Activated naive CD4-positive, alpha-beta T cell treated with anti-CD3 and anti-CD28 coated beads for 36 hours (primary cell): ENCODE measurements around the gene PRPF6. TPM values are rescaled to one million over a fixed set of nuclear protein-coding genes. Genes with fewer than 3 reads are reported as not detected.
A peak's percentile ranks its signal among the peaks of the same experiment; 100 is the strongest.

ENCODE experiments used
- CTCF ChIA-PET: fragments of 350-600 bp; sonication (Branson Sonifier 250); formaldehyde crosslinking; loops from one replicate; lab custom pipeline; 2021; ENCODE audit warnings: antibody characterized with exemption; lab: Charles Lee
- DNase-seq: peaks from one replicate; pipeline ENCODE4 v3.0.0-alpha.2; 2020
- H3K27ac Mint-ChIP-seq: one replicate; pipeline ENCODE4 v1.8.0; 2021; ENCODE audit warnings: mild to moderate bottlenecking, mixed read lengths
- H3K27me3 Mint-ChIP-seq: one replicate; pipeline ENCODE4 v1.8.0; 2021; ENCODE audit warnings: low read depth, mixed read lengths
- H3K36me3 Mint-ChIP-seq: one replicate; pipeline ENCODE4 v1.8.0; 2021; ENCODE audit warnings: low read depth, mixed read lengths
- H3K4me1 Mint-ChIP-seq: one replicate; pipeline ENCODE4 v1.8.0; 2021; ENCODE audit warnings: low read depth, mixed read lengths
- H3K4me3 Mint-ChIP-seq: one replicate; pipeline ENCODE4 v1.8.0; 2021; ENCODE audit warnings: mild to moderate bottlenecking, moderate library complexity, mixed read lengths
- H3K9me3 Mint-ChIP-seq: one replicate; pipeline ENCODE4 v1.8.0; 2021; ENCODE audit warnings: mixed read lengths
- intact Hi-C: fragments of 100-400 bp; cut with micrococcal nuclease; formaldehyde crosslinking; loops from one replicate; pipeline ENCODE4 v1.15.1; 2023
- total RNA-seq, 2 experiments: library from RNA; stranded (reverse); gene quantifications; one replicate each; pipeline ENCODE4 v1.2.3, GENCODE V29; 2021

Gene PRPF6
- total RNA-seq, 2 experiments from 2014 or later = 39.4 to 40.2 TPM

- H3K27ac Mint-ChIP-seq = no peak overlapping the region
- peaks cover 31% of the 10 kb centered on the region for H3K27me3 Mint-ChIP-seq
- H3K9me3 Mint-ChIP-seq = no peaks in the 10 kb centered on the region
- DNase-seq = no peak
- H3K36me3 Mint-ChIP-seq = no peaks in the 10 kb centered on the region
- CTCF ChIA-PET = no interaction called here
- intact Hi-C loops = loop anchor here (10.0 kb wide), 1 partner anchor 268 kb away; no protein-coding TSS in a partner anchor
- no peak overlapping the region for H3K4me3 Mint-ChIP-seq
- H3K4me1 Mint-ChIP-seq = peaks cover 6% of the 10 kb centered on the region
Observed at GRCh38 chr20:64052326-64052722, 71.4 kb downstream of the PRPF6 start.

DNA sequence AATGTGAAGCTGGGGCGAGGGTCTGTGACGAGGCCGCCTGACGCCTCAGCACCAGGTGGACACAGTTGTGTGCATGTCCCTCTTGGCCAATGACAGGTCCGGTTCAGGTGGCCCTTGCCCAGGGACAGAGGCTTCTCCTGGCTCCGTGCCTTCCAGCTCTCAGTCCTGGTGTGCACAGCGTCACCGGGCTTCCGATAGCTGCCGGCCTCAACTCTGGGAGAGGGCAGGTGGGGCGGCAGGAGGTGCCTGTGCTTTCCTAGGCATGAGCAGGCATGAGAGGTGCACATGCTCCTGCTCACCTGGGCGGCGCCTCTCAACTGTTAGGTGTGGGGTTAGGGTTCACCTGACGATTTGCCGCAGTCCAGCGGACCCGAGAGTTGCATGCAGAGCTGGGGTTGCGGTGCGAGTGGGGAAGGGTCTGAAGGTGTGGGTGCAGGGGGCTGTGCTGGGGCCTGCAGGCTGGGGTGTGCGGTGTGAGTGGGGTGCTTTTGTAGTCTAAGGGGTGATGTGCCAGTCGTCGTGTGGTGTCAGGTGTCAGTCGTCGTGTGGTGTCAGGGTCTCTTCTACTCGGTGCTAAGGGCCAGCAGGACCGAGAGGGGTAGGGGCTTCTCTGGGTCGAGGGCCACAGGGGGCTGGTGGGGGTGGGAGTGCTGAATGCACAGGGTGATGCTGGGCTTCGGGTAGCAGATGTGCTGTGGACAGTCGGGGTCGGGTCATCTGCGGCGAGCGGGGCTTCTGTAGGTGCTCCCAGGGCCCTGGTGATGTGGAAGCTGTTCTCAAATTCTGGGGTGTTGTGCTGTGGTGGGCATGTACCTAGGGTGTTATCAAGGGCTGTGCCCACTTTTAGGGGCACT, 72.3 kb downstream of the PRPF6 start:
- no peak overlapping the region for H3K27ac Mint-ChIP-seq
- H3K4me3 Mint-ChIP-seq = no peak overlapping the region
- H3K36me3 Mint-ChIP-seq = no peaks in the 10 kb centered on the region
- CTCF ChIA-PET = interaction anchor here (0.8 to 1.9 kb wide), 7 partner anchors 9 to 80 kb away, joined by 3 to 6 read pairs (median 3); partner anchors contain the start of gene C20orf204
- peaks cover 15% of the 10 kb centered on the region for H3K4me1 Mint-ChIP-seq
- H3K9me3 Mint-ChIP-seq = no peaks in the 10 kb centered on the region
- intact Hi-C loops = loop anchor here (10.0 kb wide), 1 partner anchor 268 kb away; no protein-coding TSS in a partner anchor
- no peak for DNase-seq
- H3K27me3 Mint-ChIP-seq = peaks cover 26% of the 10 kb centered on the region

- H3K4me3 Mint-ChIP-seq = no peak overlapping the region
- no peak for DNase-seq
- peaks cover 17% of the 10 kb centered on the region for H3K4me1 Mint-ChIP-seq
- peaks cover 24% of the 10 kb centered on the region for H3K27me3 Mint-ChIP-seq
- intact Hi-C loops = loop anchor here (10.0 kb wide), 1 partner anchor 269 kb away; no protein-coding TSS in a partner anchor
- no peaks in the 10 kb centered on the region for H3K9me3 Mint-ChIP-seq
- CTCF ChIA-PET = interaction anchor here (0.8 to 1.9 kb wide), 8 partner anchors 8 to 80 kb away, joined by 3 to 6 read pairs (median 3); partner anchors contain the start of gene C20orf204
- no peaks in the 10 kb centered on the region for H3K36me3 Mint-ChIP-seq
- no peak overlapping the region for H3K27ac Mint-ChIP-seq
Observed at GRCh38 chr20:64053841-64054661, 73.1 kb downstream of the PRPF6 start.

GRCh38 chr20:64055396-64055892, 74.5 kb downstream of the PRPF6 start:
- no peak for DNase-seq
- intact Hi-C loops = loop anchor here (10.0 kb wide), 1 partner anchor 271 kb away; no protein-coding TSS in a partner anchor
- no peak overlapping the region for H3K27ac Mint-ChIP-seq
- H3K9me3 Mint-ChIP-seq = no peaks in the 10 kb centered on the region
- H3K4me1 Mint-ChIP-seq = peaks cover 17% of the 10 kb centered on the region
- H3K27me3 Mint-ChIP-seq = peaks cover 19% of the 10 kb centered on the region
- CTCF ChIA-PET = no interaction called here
- H3K36me3 Mint-ChIP-seq = no peaks in the 10 kb centered on the region
- H3K4me3 Mint-ChIP-seq = no peak overlapping the region

DNA sequence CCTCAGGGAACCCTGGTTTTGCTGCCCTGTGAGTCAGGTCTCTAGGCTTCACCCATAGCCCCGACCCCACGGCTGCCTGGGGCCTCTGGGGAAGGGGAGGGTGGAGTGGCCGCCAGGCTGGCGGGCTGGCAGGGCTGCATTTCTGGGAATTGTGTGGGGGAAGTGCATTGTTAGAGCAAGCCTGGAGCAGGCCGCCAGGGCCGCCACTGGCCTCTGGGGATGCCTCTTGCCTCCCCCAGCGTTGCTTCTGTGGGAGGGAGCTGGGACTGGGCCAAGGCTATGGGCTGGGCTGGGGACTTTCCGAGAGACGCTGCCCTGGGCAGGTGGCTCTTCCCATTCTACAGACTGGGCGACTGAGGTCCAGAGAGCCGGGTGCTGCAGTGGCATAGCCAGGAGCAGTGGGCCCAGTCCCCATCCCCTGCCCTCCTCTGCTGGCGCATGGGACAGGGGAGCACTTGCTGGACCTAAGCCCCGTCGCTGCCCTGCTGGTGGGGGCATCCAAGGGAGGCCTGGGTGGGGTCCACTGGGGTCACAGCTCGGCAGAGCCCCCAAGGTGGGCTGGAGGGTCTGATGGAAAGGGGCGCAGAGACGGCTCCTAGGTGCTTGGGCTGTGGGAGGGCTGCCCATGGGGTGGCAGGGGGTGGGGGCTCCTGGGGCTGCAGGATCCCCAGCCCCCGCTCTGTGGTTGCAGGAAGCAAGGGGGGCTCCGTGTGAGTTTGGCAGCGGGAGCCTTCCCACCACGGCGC, 75.1 kb downstream of the PRPF6 start:
- DNase-seq = no peak
- H3K9me3 Mint-ChIP-seq = no peaks in the 10 kb centered on the region
- H3K4me3 Mint-ChIP-seq = no peak overlapping the region
- H3K36me3 Mint-ChIP-seq = no peaks in the 10 kb centered on the region
- H3K27me3 Mint-ChIP-seq = peaks cover 12% of the 10 kb centered on the region
- intact Hi-C loops = loop anchor here (10.0 kb wide), 1 partner anchor 271 kb away; no protein-coding TSS in a partner anchor
- no peak overlapping the region for H3K27ac Mint-ChIP-seq
- CTCF ChIA-PET = no interaction called here
- H3K4me1 Mint-ChIP-seq = peaks cover 17% of the 10 kb centered on the region

- CTCF ChIA-PET = interaction anchor here (1.4 kb wide), 1 partner anchor 22 kb away, joined by 5 read pairs; no protein-coding TSS in a partner anchor
- Mint-ChIP-seq H3K4me3 (no peak overlapping the region), H3K4me1 (peaks cover 17% of the 10 kb centered on the region), H3K27ac (no peak overlapping the region), H3K36me3 (no peaks in the 10 kb centered on the region), H3K27me3 (peaks cover 11% of the 10 kb centered on the region), H3K9me3 (no peaks in the 10 kb centered on the region)
- intact Hi-C loops = loop anchor here (10.0 kb wide), 1 partner anchor 272 kb away; no protein-coding TSS in a partner anchor
- DNase-seq = no peak
Observed at GRCh38 chr20:64056639-64056888, 75.6 kb downstream of the PRPF6 start.

- Mint-ChIP-seq H3K9me3 (no peaks in the 10 kb centered on the region), H3K4me1 (peaks cover 19% of the 10 kb centered on the region), H3K4me3 (peak overlapping the region; percentile 56), H3K27me3 (peaks cover 6% of the 10 kb centered on the region), H3K36me3 (no peaks in the 10 kb centered on the region), H3K27ac (no peak overlapping the region)
- CTCF ChIA-PET = interaction anchor here (0.7 to 1.8 kb wide), 8 partner anchors 16 to 518 kb away, joined by 3 to 16 read pairs (median 4); partner anchors contain the start of gene PRPF6
- no peak for DNase-seq
- intact Hi-C loops = loop anchor here (1.0 to 10.0 kb wide), 4 partner anchors 18 to 519 kb away; no protein-coding TSS in a partner anchor
Observed at GRCh38 chr20:64056889-64057627, 76.1 kb downstream of the PRPF6 start.

DNA sequence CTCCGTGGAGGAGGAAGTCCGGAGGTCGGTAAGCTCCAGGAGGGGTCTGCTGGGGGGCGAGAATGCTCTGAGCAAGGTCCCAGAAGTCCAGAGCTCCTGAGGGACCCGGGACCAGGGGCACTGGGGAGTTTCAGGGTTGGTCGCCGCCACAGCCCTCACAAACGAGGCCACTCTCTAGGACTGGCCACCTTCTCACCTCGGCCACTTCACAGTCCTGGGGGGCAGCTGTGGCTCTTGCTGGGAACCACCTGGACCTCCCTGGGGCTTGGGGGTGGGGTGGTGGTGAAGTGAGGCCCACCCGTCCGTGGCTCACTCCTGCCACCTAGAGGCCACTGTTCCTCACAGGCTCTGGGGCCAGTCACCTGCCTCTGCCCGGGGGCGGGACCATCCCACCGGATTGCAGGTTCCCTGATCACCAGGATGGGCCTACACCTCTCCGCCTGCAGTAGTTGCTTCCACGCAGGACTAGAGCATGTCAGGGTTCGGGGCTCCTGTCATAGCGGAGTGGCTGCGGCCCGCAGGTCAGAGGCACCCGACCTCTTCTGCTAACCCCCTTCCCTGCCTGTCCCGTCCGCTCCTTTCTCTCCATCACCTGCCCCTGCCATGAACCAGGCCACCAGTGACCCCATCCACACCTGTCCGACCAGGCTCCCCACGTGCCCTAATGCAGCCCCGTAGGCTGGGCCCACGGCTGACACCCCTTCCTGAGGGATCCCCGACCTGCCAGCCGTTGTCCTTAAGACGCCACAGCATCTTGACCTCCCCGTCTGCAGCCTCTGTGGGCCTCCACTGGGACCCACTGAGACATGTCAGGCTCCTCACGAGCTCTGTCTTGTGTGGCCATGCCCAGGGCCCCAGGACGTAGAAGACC, 76.9 kb downstream of the PRPF6 start:
- H3K27me3 Mint-ChIP-seq = peaks cover 5% of the 10 kb centered on the region
- H3K27ac Mint-ChIP-seq = no peak overlapping the region
- no peaks in the 10 kb centered on the region for H3K36me3 Mint-ChIP-seq
- DNase-seq = peak; percentile 90
- CTCF ChIA-PET = interaction anchor here (0.7 to 1.8 kb wide), 8 partner anchors 17 to 519 kb away, joined by 3 to 16 read pairs (median 4); partner anchors contain the start of gene PRPF6
- no peaks in the 10 kb centered on the region for H3K9me3 Mint-ChIP-seq
- H3K4me1 Mint-ChIP-seq = peaks cover 19% of the 10 kb centered on the region
- peak overlapping the region; percentile 56 for H3K4me3 Mint-ChIP-seq
- intact Hi-C loops = loop anchor here (1.0 to 10.0 kb wide), 4 partner anchors 19 to 520 kb away; no protein-coding TSS in a partner anchor

DNA sequence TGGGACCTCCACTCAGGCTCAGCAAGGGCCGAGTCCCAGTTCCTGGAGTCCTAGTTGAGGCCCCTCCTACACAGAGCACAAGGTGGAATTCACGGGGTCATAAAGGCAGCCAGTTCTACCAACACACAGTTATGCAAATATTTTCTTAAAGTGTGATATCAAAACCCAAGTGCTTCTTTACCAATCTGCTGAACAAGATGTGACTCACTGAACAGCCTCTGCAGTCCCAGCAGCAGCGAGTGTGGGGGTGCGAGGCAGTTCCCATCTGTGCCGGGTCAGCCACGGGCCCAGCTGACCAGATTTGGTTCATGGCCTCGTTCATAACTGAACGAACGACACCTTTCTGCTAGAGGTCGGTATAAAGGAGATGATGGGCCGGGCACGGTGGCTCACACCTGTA, 77.6 kb downstream of the PRPF6 start:
- H3K27me3 Mint-ChIP-seq = no peaks in the 10 kb centered on the region
- CTCF ChIA-PET = interaction anchor here (1.8 kb wide), 1 partner anchor 78 kb away, joined by 9 read pairs; the partner anchor contains the start of gene PRPF6
- H3K4me1 Mint-ChIP-seq = peaks cover 15% of the 10 kb centered on the region
- no peak overlapping the region for H3K27ac Mint-ChIP-seq
- intact Hi-C loops = loop anchor here (10.0 kb wide), 1 partner anchor 274 kb away; no protein-coding TSS in a partner anchor
- no peaks in the 10 kb centered on the region for H3K36me3 Mint-ChIP-seq
- H3K4me3 Mint-ChIP-seq = no peak overlapping the region
- no peak for DNase-seq
- H3K9me3 Mint-ChIP-seq = no peaks in the 10 kb centered on the region

- Mint-ChIP-seq H3K9me3 (no peaks in the 10 kb centered on the region), H3K27ac (no peak overlapping the region), H3K27me3 (no peaks in the 10 kb centered on the region), H3K36me3 (no peaks in the 10 kb centered on the region), H3K4me1 (peaks cover 49% of the 10 kb centered on the region), H3K4me3 (peak overlapping the region; percentile 89)
- DNase-seq = no peak
- intact Hi-C loops = loop anchor here (10.0 kb wide), 1 partner anchor 407 kb away; the partner anchor contains the start of genes RTEL1 and STMN3
- CTCF ChIA-PET = interaction anchor here (0.6 to 1.4 kb wide), 6 partner anchors 8 to 222 kb away, joined by 3 to 5 read pairs (median 3); partner anchors contain the start of genes PRPF6 and RGS19
Observed at GRCh38 chr20:64062276-64062595, 81.3 kb downstream of the PRPF6 start.
